SU-DHL-6 (cell line): ENCODE results near the gene KDM2A.

Source experiments
- CTCF ChIP-seq: fragments of 200-600 bp; sonication (generic); IDR thresholded peaks from one replicate; pipeline ENCODE4 v1.5.1; 2017; ENCODE audit warnings: antibody characterized with exemption, mild to moderate bottlenecking, low read length, moderate library complexity; ENCODE audit not compliant: insufficient read depth, poor library complexity, severe bottlenecking
- EZH2phosphoT487 ChIP-seq: fragments of 200-600 bp; sonication (generic), shearing (Covaris generic); conservative IDR thresholded peaks from 2 replicates; pipeline ENCODE4 v1.6.1; 2018; ENCODE audit warnings: mild to moderate bottlenecking, antibody characterized with exemption, low read length, moderate library complexity, mixed read lengths

DNA sequence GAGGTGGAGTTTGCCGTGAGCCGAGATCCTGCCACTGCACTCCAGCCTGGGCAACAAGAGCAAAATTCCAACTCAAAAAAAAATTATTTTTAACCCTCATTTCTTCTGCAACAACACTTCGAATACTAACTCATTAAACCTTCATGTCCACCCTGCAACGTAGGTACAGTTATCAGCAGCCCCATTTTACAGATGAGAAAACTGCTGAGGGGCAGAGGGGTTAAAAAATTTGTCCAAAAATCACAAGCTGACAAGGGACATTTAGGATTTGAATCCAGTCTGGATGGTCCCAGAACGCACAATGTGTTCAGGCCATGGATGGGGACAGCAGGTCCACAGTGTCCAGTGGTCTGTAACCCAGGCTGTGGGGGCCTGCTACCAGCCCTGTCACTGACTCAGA lies 33.4 kb upstream of the KDM2A start:
- TF ChIP-seq EZH2phosphoT487 (no peak), CTCF (no peak)
